ENCODE measurements around the gene CFB.

Gene CFB

DNA sequence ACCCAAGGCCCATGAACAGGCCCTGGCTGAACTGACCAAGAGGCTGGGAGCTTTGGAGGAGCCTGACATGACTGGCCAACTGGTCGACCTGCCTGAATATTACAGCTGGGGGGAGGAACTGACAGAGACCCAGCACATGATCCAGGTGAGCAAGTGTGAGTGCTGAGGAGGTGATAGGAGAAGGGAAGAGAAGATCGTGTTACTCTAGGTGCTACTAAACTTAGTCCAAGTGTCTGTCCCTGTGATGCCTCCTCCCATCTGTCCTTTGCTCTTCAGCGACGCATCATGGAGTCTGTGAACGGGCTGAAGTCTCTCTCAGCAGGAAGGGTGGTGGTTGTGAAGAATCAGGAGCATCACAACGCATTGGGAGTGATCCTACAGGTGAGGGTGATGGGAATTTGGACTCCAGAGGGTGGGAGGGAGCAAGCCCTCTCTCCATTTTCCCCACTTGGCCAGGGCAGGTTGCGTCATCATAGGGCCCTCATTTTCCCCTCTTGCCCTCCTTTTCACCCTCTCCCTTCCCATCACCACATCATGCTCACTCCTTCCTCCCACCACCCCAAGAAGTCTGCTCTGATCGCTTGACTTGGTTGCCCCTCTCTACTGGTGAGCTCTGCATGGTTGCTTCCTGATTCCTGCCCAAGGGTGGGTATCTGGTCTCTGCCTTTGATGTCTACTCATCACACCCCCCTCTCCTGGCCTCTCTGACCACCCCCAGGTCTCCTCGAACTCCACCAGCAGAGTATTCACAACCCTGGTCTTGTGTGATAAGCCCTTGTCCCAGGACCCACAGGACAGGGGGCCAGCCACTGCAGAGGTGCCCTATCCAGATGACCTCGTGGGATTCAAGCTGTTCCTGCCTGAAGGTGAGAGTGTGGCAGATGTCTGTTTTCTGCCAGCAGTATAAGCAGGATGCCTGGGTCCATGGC lies 21.4 kb downstream of the CFB start:
- TF ChIP-seq, protein P1, sequence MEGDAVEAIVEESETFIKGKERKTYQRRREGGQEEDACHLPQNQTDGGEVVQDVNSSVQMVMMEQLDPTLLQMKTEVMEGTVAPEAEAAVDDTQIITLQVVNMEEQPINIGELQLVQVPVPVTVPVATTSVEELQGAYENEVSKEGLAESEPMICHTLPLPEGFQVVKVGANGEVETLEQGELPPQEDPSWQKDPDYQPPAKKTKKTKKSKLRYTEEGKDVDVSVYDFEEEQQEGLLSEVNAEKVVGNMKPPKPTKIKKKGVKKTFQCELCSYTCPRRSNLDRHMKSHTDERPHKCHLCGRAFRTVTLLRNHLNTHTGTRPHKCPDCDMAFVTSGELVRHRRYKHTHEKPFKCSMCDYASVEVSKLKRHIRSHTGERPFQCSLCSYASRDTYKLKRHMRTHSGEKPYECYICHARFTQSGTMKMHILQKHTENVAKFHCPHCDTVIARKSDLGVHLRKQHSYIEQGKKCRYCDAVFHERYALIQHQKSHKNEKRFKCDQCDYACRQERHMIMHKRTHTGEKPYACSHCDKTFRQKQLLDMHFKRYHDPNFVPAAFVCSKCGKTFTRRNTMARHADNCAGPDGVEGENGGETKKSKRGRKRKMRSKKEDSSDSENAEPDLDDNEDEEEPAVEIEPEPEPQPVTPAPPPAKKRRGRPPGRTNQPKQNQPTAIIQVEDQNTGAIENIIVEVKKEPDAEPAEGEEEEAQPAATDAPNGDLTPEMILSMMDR (IDR thresholded peaks at IDR 0.05; ENCODE audit: low read depth, low read length, missing control alignments) = no peak
- no peak overlapping the region for H3K4me3 ChIP-seq (replicated peaks; ENCODE audit: low read depth, low read length)
- DNase-seq (ENCODE audit: extremely low read depth, low read depth) = no peak

DNA sequence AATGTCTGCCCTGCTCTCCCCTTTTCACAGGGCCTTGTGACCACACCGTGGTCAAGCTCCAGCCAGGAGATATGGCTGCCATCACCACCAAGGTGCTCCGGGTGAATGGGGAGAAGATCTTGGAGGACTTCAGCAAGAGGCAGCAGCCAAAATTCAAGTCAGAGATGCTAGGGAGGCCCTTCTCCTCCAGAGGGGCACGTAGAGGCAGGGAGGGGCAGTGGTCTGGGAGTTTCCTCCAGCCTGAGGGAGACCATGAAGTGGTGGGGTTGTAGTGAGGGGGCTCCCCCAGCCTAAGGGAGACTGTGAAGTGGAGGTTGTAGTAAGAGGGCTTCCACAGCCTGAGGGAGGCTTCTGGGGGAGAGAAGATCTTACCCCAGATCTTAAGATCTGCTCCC lies 22.0 kb downstream of the CFB start:
- TF ChIP-seq, protein P1 (IDR thresholded peaks at IDR 0.05; ENCODE audit: low read depth, low read length, missing control alignments) = no peak
- no peak overlapping the region for H3K4me3 ChIP-seq (replicated peaks; ENCODE audit: low read depth, low read length)
- no peak for DNase-seq (ENCODE audit: extremely low read depth, low read depth)

DNA sequence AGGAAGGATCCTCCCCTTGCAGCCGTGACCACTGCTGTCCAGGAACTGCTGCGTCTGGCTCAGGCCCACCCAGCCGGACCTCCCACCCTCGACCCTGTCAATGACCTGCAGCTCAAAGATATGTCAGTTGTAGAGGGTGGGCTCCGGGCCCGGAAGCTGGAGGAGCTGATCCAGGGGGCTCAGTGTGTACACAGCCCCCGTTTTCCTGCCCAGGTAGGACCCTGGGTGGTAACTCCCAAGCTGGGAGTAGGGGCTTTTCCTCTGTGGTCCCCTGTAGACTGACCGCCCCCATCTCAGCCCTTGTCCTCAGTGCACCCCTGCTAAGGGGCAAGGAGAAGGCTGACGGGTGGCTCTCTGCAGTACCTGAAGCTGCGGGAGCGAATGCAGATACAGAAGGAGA lies 22.4 kb downstream of the CFB start:
- DNase-seq (ENCODE audit: extremely low read depth, low read depth) = no peak
- TF ChIP-seq, protein P1 (IDR thresholded peaks at IDR 0.05; ENCODE audit: low read depth, low read length, missing control alignments) = no peak

DNA sequence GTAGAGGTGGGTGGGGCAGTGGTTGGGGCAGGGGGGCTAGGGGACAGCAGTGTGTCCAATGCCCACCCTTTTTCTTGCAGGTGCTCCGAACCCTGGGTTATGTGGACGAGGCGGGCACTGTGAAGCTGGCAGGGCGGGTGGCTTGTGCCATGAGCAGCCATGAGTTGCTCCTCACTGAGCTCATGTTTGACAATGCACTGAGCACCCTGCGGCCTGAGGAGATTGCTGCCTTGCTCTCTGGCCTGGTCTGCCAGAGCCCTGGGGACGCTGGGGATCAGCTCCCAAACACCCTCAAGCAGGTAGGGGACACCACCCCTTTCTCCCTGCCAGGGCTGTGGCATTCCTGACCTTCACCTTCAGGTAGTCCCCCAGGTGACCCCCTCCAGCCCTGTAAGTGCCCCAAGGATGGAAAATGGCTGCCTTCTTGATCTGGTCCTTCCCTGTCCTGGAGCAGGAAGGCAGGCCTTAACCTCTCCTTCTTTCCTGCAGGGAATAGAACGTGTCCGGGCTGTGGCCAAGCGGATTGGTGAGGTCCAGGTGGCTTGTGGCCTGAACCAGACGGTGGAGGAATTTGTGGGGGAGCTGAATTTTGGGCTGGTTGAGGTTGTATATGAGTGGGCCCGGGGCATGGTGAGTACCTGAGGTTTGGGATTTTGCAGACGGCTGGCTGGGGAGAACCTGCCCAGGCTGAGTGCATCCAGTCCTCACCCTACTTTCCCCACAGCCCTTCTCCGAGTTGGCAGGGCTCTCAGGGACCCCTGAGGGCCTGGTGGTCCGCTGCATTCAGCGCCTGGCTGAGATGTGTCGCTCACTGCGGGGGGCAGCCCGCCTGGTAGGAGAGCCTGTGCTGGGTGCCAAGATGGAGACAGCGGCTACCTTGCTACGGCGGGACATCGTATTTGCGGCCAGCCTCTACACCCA lies 23.2 kb downstream of the CFB start:
- H3K4me3 ChIP-seq (replicated peaks; ENCODE audit: low read depth, low read length) = no peak overlapping the region
- TF ChIP-seq, protein P1 (IDR thresholded peaks at IDR 0.05; ENCODE audit: low read depth, low read length, missing control alignments) = no peak
- DNase-seq (ENCODE audit: extremely low read depth, low read depth) = no peak

More for the DNA sequence above, 22.4 kb downstream of the CFB start:
- H3K4me3 ChIP-seq (replicated peaks; ENCODE audit: low read depth, low read length) = no peak overlapping the region

DNA sequence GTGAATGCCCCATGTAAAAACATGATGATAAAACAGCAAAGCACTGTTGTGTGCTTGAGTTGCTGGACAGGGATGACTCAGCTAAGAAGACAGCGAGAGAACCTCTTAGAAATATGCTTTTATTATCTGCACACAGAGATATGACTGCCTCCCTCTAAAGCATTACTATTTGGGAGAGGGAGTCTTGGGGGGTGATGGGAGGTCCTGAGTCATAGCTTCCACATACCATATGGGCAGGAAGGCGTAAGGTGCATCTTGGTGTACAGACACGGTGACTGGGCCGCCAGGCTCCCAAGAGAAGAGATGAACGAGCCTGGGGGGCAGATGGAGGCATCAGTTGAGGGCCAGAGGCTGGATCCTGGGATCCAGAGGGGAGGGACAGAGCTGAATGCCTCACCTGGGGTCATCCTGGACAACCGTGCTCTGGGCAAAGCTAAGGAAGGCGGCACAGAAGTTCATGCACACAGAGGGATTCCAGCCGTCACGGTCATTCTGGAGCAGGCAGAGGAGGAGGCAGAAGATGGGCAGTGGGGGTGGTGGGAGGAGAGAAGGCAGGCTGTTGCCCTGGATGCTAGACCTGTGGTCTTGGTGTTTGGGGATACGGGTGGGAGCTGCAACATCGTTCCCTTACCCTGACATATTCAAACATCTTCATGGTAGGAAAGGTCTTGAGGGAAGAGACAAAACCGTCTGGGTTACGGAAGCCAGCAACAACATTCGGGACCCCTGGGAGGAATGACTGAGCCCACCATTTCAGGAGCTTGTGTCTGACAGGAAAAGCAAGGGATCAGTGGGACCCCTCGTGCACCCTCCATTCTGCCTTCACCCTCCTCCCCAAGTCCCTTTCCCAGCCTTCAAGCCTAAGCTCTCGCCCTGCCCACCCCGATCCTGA lies 24.1 kb downstream of the CFB start:
- peak overlapping the region; percentile 75 for H3K4me3 ChIP-seq (replicated peaks; ENCODE audit: low read depth, low read length)
- TF ChIP-seq, protein P1 (IDR thresholded peaks at IDR 0.05; ENCODE audit: low read depth, low read length, missing control alignments) = no peak
- no peak for DNase-seq (ENCODE audit: extremely low read depth, low read depth)
